NT2/D1 (cell line): ENCODE results near the gene KRTAP4-5.
"Not testable (repeated sequence)": the region's sequence is repeated elsewhere in the genome, so short reads cannot be mapped to it uniquely, and the experiment has no call there.

Experiments used
- SUZ12 ChIP-seq: IDR thresholded peaks from 2 replicates; pipeline ENCODE4 v1.6.1; 2011; ENCODE audit not compliant: insufficient read length, insufficient read depth; ENCODE audit errors: extremely low read depth
- YY1 ChIP-seq: IDR thresholded peaks from 2 replicates; pipeline ENCODE4 v1.6.1; 2011; ENCODE audit not compliant: insufficient read length, insufficient read depth
- ZNF274 ChIP-seq: IDR thresholded peaks from 2 replicates; pipeline ENCODE4 v1.6.1; 2011; ENCODE audit warnings: mild to moderate bottlenecking, low read depth, low read length

DNA sequence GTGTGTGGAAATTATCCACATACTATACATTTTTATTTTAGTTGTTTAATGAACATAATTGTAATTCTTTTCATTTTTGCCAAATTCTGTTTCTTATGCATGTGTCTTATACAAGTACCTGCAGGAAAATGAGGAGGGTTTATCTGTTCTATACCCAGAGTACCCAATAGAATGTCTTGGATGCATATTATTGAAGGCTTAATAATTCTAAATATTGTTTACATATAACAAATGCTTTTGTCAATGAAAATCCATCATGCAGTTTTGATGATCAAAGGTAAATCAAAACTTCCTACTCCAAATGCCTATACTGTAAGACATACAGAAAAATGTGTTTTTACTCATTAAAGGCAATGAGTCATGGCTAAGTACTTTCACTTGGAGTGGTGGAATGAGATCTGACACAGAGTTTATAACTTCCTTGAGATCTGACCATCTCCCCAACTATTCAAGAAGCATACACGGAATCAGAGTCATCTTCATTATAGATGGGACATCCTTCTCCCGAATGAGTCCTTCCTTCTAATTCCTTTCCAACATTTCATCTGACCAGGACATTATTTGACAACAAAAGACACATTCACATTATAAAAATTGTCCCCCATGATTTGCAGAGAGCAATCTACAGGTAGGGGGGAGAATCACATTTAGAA is 45.1 kb downstream of the KRTAP4-5 start:
- TF ChIP-seq ZNF274, SUZ12, YY1: not testable (repeated sequence)
